ENCODE results near the gene STK32C. TPM values are rescaled to one million over a fixed set of nuclear protein-coding genes. Genes with fewer than 3 reads are reported as not detected.
"Not testable (repeated sequence)": the region's sequence is repeated elsewhere in the genome, so short reads cannot be mapped to it uniquely, and the experiment has no call there.

The STK32C gene
- total RNA-seq, 1 donor from 2014 or later = 21.5 TPM

DNA sequence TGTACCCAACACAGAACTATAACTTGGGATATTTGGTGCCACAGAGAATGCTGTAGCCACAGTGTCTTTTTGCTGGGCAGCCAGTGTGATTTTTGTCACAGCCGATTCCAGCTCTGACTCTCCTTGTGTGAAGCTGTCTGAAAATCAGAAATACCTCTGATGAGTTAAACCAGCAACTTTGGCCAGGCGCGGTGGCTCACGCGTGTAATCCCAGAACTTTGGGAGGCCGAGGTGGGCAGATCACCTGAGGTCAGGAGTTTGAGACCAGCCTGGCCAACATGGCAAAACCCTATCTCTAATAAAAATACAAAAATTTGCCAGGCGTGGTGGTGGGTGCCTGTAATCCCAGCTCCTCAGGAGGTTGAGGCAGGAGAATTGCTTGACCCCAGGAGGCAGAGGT lies 30.1 kb upstream of the STK32C start:
- DNase-seq = not testable (repeated sequence)

DNA sequence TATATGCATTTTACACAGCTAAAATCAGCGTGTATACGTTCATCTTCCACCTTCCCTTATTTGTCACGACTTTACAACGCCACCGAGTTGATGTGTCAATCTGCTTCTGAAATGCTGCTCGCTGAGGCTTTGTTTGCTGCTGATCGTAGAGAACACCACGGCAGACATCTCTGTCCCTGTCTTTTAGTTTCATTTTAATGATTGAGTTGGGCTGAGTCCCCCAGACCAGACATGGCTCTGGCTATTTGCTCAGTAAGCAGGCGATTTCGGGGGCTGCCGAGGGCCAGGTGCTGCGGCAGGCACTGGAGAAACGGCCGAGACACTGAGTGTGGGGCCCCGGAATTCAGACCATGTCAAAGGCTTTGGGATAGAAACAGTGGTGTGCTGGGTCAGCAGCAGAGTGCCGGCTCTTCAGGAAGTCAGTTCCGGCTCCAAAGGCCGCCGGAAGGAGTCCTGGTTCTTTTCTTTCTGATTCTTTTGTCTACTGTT lies 29.2 kb upstream of the STK32C start:
- DNase-seq = no peak

- no peak for DNase-seq
These were observed 28.5 kb upstream of the STK32C start for GRCh38 chr10:132336064-132336746.

- no peak for DNase-seq
These were observed 27.7 kb upstream of the STK32C start for GRCh38 chr10:132335189-132336063.

- DNase-seq = no peak
These were observed 27.0 kb upstream of the STK32C start for GRCh38 chr10:132334631-132335188.

DNA sequence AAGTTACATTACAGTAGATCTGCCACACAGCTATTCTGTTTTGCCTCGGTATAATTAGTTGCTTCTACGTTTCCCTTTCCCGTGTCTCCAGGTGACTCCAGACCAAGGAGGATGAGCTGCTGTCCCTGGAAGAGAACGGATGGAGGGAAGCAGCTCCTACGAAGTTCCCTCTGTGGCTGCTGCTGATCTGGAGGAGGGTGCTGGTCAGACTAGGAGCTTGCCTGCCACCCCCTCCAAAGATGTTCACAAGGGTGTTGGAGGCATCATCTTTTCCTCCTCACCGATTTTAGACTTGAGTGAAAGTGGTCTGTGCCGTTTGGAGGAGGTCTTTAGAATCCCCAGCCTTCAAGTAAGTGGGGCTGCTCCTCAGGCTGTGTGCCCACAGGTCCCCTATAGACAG lies 25.6 kb upstream of the STK32C start:
- no peak for DNase-seq

GRCh38 chr10:132332433-132332754 lies 24.6 kb upstream of the STK32C start:
- DNase-seq = no peak

GRCh38 chr10:132331601-132332432 lies 24.1 kb upstream of the STK32C start, which contains the start of gene LRRC27:
LRRC27 (plus strand) TSS chr10:132332193; CDS start chr10:132333525, 1,332 bp downstream.
- peak; percentile 94 for DNase-seq

DNA sequence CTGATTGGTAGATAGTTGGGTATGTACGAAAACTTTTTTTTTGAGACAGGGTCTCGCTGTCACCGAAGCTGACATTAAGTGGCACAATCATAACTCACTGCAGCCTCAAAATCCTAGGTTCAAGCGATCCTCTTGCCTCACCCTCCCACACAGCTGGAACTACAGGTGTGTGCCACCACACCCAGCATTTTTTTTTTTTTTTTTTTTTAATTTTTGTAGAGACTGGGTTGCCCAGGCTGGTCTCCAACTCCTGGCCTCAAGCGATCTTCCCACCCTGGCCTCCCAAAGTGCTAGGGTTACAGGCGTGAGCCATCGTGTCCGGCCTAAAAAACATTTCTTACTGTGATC lies 22.7 kb upstream of the STK32C start:
- DNase-seq = no peak

GRCh38 chr10:132329565-132330485 lies 22.1 kb upstream of the STK32C start:
- DNase-seq = no peak

DNA sequence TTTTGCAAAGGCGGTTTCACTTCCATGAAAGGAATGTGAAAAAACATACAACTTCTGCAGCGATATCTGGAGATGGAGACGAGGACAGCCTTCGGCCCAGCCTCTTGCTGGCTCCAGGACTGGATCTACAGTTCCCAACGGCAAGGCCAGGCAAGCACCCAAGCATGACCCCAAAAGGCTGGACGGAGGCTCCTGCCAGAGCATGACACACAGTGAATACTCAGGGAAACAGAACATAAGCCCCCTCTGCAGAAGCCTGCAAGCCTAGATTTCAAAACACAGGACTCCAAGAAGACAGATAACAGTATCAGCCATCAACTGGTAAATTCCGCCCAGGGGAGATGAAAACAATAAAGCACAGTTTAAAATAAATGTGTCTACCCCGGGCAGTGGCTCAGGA lies 21.0 kb upstream of the STK32C start:
- DNase-seq = no peak

DNA sequence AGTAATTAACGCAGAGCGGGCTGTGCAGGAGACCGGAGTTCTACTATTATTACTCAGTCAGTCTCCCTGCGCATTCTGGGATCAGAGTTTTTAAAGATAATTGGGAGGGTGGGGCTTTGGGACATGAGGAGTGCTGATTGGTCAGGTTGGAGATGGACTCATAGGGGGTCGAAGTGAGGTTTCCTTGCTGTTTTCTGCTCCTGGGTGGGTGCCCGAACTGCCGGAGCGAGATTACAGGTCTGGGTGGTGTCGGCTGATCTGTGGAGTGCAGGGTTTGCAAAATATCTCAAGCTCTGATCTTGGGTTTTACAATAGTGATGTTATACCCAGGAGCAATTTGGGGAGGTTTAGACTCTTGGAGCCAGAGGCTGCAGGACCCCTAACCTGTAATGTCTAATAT lies 20.4 kb upstream of the STK32C start:
- DNase-seq = no peak

- no peak for DNase-seq
These were observed 19.2 kb upstream of the STK32C start for GRCh38 chr10:132326925-132327324.

- DNase-seq = no peak
These were observed 18.7 kb upstream of the STK32C start for GRCh38 chr10:132326344-132326889.

DNA sequence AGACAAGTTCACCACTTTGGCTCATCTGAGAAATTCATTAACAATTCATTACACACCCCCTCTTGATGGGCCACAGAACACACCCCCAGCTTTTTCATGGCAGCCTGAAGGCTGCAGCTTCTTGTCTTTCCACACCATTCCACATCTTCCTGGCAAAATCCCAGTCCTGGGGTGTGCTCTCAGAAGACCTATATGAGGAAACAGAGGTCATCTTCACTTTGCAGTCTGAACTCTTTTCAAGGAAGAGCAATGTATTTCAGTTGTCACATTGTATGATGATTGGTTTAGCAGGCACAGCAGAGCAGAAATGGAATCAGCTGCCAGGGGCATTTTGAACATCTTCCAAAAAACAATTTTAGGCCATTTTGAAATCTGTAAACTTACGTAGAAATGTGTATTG lies 16.4 kb upstream of the STK32C start:
- no peak for DNase-seq

DNA sequence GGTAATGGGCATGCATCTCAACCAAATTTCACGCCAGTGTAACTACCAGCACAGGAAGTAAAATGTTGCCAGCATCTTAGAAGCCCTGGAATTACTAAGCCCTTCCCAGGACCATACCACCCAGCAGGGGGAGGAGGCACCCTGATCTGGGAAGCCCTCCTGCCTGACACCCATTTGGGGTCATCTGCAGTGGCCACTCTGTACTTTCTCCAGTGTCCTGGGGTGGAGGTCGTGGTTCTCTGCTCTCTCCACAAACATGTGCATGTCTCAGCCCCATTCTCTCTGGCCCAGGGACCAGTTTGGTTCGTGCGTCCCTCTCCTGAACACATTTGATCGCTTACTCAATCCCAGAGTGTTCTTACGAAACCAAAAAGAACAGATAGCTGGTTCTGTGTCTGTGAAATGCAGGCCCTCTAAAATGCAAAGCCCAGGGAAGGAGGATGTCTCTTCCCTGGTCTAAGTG lies 14.9 kb upstream of the STK32C start:
- DNase-seq = no peak

DNA sequence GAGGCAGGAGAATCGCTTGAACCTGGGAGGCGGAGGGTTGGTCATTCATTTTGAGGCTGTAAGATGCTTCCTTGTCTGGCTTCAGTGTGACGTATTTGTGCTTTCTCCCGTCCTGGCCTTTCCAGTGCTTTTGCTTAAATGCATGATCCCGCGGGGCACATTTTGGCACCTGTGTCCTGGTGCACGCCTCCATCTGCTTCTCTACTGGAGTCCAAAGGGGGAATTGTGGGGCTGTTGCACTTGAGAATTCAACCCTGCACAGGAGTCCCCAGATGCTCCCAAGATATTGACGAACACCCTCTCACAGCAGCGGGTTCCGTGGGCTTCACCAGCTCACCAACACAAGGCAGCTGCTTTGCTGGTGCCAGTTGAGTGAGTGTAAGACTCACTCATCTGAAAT lies 14.0 kb upstream of the STK32C start:
- DNase-seq = no peak

GRCh38 chr10:132320654-132321469 lies 13.1 kb upstream of the STK32C start:
- no peak for DNase-seq

DNA sequence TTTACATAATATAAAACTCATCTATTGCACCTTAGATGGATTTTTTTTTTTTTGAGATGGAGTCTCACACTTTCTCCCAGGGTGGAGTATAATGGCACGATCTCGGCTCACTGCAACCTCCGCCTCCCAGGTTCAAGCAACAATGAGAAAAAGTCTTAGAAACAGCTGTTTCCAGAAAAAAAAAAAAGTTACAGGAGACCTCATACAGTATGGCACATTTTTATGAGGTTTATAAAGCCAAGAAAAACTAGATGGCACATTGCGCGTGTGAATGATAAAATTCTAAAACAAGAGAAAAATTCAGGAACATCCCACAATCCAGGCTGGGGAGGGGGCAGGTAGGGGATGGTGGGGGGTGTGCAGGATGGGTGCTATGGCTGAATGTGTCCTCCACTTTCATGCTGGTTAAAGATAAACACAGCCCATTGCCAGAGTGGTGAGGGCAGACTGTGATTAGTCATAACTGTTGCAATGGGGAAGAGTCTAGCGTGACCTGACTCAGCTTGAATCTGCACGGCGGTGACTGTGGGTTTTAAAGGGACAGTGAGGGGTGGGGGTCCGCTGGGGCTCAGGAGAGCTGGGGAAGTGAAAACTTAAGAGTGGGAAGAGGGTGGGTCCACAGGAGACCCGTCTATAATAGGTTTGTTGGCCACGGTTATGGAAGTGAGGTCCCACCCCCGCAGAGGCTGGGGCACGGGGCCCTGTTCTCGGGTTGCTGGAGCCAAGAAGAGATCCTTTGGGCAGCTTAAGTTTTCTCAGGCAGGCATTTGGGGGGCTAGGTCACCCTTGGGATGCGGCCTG lies 12.3 kb upstream of the STK32C start:
- DNase-seq = no peak

All from occipital lobe (tissue), 2 donors.